ENCODE results near the gene KIF2A. TPM values are rescaled to one million over a fixed set of nuclear protein-coding genes. Genes with fewer than 3 reads are reported as not detected.

Gene KIF2A
- total and polyA plus RNA-seq, 9 of the 15 experiments (the other 6 are each of a cell fraction or from before 2014, with no cell fraction given) = 42.6 to 126 (median 77.6) TPM

DNA sequence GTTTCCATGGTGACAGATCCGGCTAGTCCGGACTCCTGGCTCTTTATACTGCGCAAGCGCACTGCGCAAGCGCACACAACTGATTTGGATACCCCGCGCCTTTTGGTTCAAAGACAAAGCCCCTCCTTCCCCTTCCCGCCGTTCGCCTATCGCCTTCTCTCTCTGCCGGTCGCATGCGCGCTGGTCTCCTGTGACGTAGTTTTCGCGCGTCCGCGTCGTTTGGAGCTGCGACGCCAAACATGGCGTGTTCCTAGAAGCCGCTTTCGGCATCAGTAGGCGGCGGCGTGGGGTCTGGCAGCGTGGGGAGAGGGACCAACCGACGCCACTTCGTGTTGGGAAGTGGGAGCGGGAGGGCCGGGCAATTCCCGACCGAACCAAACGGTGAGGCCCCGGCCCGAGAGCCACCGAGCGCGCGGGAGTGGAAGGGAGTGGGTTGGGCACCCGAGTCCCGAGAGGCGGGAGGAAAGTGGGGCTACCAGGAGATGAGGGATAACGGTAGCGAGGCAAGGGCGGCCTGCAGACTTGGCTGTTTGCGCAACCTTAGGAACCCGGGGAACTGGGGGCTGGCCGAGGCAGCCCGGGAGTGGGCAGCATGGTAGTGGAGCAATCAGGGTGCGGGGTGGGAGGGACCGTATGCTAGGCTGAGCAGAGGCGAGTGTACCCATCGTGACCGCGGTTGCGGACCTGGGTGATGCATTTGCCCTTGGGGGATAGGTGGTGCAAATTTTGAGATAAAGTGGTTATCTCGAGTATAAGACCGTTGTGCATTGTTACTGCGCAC, 106.7 kb downstream of the KIF2A start, which contains the start of gene IPO11 (continued):
- TF ChIP-seq, protein P1, sequence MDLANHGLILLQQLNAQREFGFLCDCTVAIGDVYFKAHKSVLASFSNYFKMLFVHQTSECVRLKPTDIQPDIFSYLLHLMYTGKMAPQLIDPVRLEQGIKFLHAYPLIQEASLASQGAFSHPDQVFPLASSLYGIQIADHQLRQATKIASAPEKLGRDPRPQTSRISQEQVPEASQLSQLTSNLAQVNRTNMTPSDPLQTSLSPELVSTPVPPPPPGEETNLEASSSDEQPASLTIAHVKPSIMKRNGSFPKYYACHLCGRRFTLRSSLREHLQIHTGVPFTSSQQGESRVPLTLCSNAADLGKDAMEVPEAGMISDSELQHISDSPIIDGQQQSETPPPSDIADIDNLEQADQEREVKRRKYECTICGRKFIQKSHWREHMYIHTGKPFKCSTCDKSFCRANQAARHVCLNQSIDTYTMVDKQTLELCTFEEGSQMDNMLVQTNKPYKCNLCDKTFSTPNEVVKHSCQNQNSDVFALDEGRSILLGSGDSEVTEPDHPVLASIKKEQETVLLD (IDR thresholded peaks at IDR 0.05) = peak; percentile 95
- TF ChIP-seq, protein P2, sequence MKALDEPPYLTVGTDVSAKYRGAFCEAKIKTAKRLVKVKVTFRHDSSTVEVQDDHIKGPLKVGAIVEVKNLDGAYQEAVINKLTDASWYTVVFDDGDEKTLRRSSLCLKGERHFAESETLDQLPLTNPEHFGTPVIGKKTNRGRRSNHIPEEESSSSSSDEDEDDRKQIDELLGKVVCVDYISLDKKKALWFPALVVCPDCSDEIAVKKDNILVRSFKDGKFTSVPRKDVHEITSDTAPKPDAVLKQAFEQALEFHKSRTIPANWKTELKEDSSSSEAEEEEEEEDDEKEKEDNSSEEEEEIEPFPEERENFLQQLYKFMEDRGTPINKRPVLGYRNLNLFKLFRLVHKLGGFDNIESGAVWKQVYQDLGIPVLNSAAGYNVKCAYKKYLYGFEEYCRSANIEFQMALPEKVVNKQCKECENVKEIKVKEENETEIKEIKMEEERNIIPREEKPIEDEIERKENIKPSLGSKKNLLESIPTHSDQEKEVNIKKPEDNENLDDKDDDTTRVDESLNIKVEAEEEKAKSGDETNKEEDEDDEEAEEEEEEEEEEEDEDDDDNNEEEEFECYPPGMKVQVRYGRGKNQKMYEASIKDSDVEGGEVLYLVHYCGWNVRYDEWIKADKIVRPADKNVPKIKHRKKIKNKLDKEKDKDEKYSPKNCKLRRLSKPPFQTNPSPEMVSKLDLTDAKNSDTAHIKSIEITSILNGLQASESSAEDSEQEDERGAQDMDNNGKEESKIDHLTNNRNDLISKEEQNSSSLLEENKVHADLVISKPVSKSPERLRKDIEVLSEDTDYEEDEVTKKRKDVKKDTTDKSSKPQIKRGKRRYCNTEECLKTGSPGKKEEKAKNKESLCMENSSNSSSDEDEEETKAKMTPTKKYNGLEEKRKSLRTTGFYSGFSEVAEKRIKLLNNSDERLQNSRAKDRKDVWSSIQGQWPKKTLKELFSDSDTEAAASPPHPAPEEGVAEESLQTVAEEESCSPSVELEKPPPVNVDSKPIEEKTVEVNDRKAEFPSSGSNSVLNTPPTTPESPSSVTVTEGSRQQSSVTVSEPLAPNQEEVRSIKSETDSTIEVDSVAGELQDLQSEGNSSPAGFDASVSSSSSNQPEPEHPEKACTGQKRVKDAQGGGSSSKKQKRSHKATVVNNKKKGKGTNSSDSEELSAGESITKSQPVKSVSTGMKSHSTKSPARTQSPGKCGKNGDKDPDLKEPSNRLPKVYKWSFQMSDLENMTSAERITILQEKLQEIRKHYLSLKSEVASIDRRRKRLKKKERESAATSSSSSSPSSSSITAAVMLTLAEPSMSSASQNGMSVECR (CRISPR knock-in tag; IDR thresholded peaks at IDR 0.05) = peak; percentile 95
- TF ChIP-seq MTA3 (IDR thresholded peaks at IDR 0.05; ENCODE audit: borderline replicate concordance) = peak; percentile 85
- TF ChIP-seq, protein P3, sequence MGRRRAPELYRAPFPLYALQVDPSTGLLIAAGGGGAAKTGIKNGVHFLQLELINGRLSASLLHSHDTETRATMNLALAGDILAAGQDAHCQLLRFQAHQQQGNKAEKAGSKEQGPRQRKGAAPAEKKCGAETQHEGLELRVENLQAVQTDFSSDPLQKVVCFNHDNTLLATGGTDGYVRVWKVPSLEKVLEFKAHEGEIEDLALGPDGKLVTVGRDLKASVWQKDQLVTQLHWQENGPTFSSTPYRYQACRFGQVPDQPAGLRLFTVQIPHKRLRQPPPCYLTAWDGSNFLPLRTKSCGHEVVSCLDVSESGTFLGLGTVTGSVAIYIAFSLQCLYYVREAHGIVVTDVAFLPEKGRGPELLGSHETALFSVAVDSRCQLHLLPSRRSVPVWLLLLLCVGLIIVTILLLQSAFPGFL (CRISPR knock-in tag; IDR thresholded peaks at IDR 0.05) = no peak
- TF ChIP-seq HLTF (IDR thresholded peaks at IDR 0.05) = peak; percentile 72; the same call in 1 of the 2 replicates
- TF ChIP-seq, protein P4, sequence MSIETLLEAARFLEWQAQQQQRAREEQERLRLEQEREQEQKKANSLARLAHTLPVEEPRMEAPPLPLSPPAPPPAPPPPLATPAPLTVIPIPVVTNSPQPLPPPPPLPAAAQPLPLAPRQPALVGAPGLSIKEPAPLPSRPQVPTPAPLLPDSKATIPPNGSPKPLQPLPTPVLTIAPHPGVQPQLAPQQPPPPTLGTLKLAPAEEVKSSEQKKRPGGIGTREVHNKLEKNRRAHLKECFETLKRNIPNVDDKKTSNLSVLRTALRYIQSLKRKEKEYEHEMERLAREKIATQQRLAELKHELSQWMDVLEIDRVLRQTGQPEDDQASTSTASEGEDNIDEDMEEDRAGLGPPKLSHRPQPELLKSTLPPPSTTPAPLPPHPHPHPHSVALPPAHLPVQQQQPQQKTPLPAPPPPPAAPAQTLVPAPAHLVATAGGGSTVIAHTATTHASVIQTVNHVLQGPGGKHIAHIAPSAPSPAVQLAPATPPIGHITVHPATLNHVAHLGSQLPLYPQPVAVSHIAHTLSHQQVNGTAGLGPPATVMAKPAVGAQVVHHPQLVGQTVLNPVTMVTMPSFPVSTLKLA (conservative IDR thresholded peaks at IDR 0.05) = peak; percentile 93 to 98
- peak; percentile 43 for TF ChIP-seq RBM22 (IDR thresholded peaks at IDR 0.05; ENCODE audit: low read depth, low read length, poor library complexity, severe bottlenecking)
- TF ChIP-seq, protein P5, sequence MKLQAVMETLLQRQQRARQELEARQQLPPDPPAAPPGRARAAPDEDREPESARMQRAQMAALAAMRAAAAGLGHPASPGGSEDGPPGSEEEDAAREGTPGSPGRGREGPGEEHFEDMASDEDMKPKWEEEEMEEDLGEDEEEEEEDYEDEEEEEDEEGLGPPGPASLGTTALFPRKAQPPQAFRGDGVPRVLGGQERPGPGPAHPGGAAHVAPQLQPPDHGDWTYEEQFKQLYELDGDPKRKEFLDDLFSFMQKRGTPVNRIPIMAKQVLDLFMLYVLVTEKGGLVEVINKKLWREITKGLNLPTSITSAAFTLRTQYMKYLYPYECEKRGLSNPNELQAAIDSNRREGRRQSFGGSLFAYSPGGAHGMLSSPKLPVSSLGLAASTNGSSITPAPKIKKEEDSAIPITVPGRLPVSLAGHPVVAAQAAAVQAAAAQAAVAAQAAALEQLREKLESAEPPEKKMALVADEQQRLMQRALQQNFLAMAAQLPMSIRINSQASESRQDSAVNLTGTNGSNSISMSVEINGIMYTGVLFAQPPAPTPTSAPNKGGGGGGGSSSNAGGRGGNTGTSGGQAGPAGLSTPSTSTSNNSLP (IDR thresholded peaks at IDR 0.05; ENCODE audit: borderline replicate concordance, low read depth, low read length) = no peak
- TF ChIP-seq TAF1 (IDR thresholded peaks at IDR 0.05; ENCODE audit: control insufficient read depth, extremely low read depth, insufficient read depth, low read length, severe bottlenecking) = peak; percentile 94
- no peak for TF ChIP-seq ZNF778 (CRISPR knock-in tag; IDR thresholded peaks at IDR 0.05)
- no peak for TF ChIP-seq CHCHD3 (CRISPR knock-in tag; IDR thresholded peaks at IDR 0.05)
- TF ChIP-seq, protein P6, sequence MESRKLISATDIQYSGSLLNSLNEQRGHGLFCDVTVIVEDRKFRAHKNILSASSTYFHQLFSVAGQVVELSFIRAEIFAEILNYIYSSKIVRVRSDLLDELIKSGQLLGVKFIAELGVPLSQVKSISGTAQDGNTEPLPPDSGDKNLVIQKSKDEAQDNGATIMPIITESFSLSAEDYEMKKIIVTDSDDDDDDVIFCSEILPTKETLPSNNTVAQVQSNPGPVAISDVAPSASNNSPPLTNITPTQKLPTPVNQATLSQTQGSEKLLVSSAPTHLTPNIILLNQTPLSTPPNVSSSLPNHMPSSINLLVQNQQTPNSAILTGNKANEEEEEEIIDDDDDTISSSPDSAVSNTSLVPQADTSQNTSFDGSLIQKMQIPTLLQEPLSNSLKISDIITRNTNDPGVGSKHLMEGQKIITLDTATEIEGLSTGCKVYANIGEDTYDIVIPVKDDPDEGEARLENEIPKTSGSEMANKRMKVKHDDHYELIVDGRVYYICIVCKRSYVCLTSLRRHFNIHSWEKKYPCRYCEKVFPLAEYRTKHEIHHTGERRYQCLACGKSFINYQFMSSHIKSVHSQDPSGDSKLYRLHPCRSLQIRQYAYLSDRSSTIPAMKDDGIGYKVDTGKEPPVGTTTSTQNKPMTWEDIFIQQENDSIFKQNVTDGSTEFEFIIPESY (CRISPR knock-in tag; IDR thresholded peaks at IDR 0.05) = peak; percentile 52; the same call in 1 of the 2 replicates
- TF ChIP-seq IRF2 (CRISPR knock-in tag; IDR thresholded peaks at IDR 0.05) = no peak
